Endothelial cell of umbilical vein (primary cell): ENCODE measurements around the gene MYOM3. TPM values are rescaled to one million over a fixed set of nuclear protein-coding genes. Genes with fewer than 3 reads are reported as not detected.

ENCODE experiments used
- BruUV-seq: library from RNA; stranded (reverse); fragments of 400-500 nt; replicated peaks from 2 replicates; lab custom pipeline; 2021; lab: Mats Ljungman, UMichigan
- CTCF ChIA-PET: fragments of 300-600, 350-600 bp; sonication (Branson Sonifier 250); formaldehyde crosslinking; loops from one replicate; lab custom pipeline; 2021; ENCODE audit warnings: antibody characterized with exemption, inconsistent platforms; lab: Charles Lee
- POLR2A ChIA-PET: fragments of 300-600, 350-600 bp; sonication (Branson Sonifier 250); formaldehyde crosslinking; loops from one replicate; lab custom pipeline; 2021; ENCODE audit warnings: antibody characterized with exemption, inconsistent platforms; lab: Charles Lee
- DNase-seq: peaks from one replicate; pipeline ENCODE4 v3.0.0-alpha.2; 2011; ENCODE audit warnings: low read depth, low spot score
- FAIRE-seq: peaks from 2 replicates; lab custom pipeline; 2011; peaks lifted over from hg19 to GRCh38; lab: Jason Lieb, UNC
- H2AFZ ChIP-seq: 2 replicates; pipeline ENCODE4 v1.6.0; 2012; ENCODE audit warnings: low read depth, low read length, control low read depth, inconsistent platforms
- H3K27ac ChIP-seq: 2 replicates; pipeline ENCODE4 v1.5.1; 2011; ENCODE audit warnings: low read depth, mild to moderate bottlenecking, control low read depth, low read length, moderate library complexity; ENCODE audit not compliant: insufficient read depth
- H3K27me3 ChIP-seq, 2 experiments: 2 replicates each; pipeline versions ENCODE4 v1.6.0 to v1.6.1; 2011; ENCODE audit warnings: low read length in 2 of 2, mixed read lengths in 1 of 2; ENCODE audit not compliant: control insufficient read depth in 2 of 2, insufficient read depth in 2 of 2
- H3K36me3 ChIP-seq, 2 experiments: 2 replicates in 1 of 2; 3 replicates in 1 of 2; pipeline ENCODE4 v1.5.1; 2011; ENCODE audit warnings: low read length in 2 of 2, mild to moderate bottlenecking in 1 of 2, moderate library complexity in 1 of 2; ENCODE audit not compliant: control insufficient read depth in 2 of 2, insufficient read depth in 2 of 2; ENCODE audit errors: extremely low read depth in 1 of 2
- H3K4me1 ChIP-seq: 3 replicates; pipeline ENCODE4 v1.5.1; 2011; ENCODE audit warnings: mild to moderate bottlenecking, low read length; ENCODE audit not compliant: control insufficient read depth, insufficient read depth; ENCODE audit errors: extremely low read depth
- H3K4me2 ChIP-seq: 2 replicates; pipeline ENCODE4 v1.6.1; 2011; ENCODE audit warnings: low read length, control low read depth, mixed read lengths; ENCODE audit not compliant: insufficient read depth
- H3K4me3 ChIP-seq, 3 experiments: fragments of 200-600 bp in 1 of 3; sonication (generic), shearing (Covaris generic) in 1 of 3; replicated peaks in 1 of 3; 2 replicates each; pipeline ENCODE4 v1.5.1; 2011 to 2016; ENCODE audit warnings: control low read depth in 3 of 3, low read length in 3 of 3, mild to moderate bottlenecking in 2 of 3, inconsistent platforms in 1 of 3, low read depth in 1 of 3, moderate library complexity in 1 of 3; ENCODE audit not compliant: insufficient read depth in 1 of 3
- H3K79me2 ChIP-seq: 2 replicates; pipeline ENCODE4 v1.6.0; 2012; ENCODE audit warnings: low read length, inconsistent platforms; ENCODE audit not compliant: control insufficient read depth, insufficient read depth
- H3K9ac ChIP-seq: replicated peaks from 2 replicates; pipeline ENCODE3; 2011; ENCODE audit warnings: low read length, control low read depth; ENCODE audit not compliant: insufficient read depth; ENCODE audit errors: extremely low read depth
- H3K9me1 ChIP-seq: replicated peaks from 3 replicates; pipeline ENCODE4 v1.6.0; 2011; ENCODE audit warnings: mild to moderate bottlenecking, low read length; ENCODE audit not compliant: control insufficient read depth, insufficient read depth; ENCODE audit errors: extremely low read depth
- H3K9me3 ChIP-seq: replicated peaks from 2 replicates; pipeline ENCODE4 v1.5.1; 2012; ENCODE audit warnings: low read length, inconsistent platforms; ENCODE audit not compliant: control insufficient read depth, insufficient read depth
- H4K20me1 ChIP-seq: replicated peaks from 2 replicates; pipeline ENCODE3; 2011; ENCODE audit warnings: mild to moderate bottlenecking, low read length; ENCODE audit not compliant: control insufficient read depth, insufficient read depth; ENCODE audit errors: extremely low read depth
- CTCF ChIP-seq, 2 donors: IDR thresholded peaks; 1 replicate in 1 of 2; 2 replicates in 1 of 2; pipeline ENCODE4 v1.5.1; 2011; ENCODE audit warnings: low read length in 2 of 2, mild to moderate bottlenecking in 2 of 2, moderate library complexity in 2 of 2, control low read depth in 1 of 2, inconsistent platforms in 1 of 2, low read depth in 1 of 2; ENCODE audit not compliant: insufficient read depth in 1 of 2; ENCODE audit errors: extremely low read depth in 1 of 2
- EZH2 ChIP-seq: IDR thresholded peaks from 2 replicates; pipeline ENCODE4 v1.6.1; 2012; ENCODE audit warnings: borderline replicate concordance, low read depth, mild to moderate bottlenecking, moderate library complexity, low read length, inconsistent platforms; ENCODE audit not compliant: severe bottlenecking
- GATA2 ChIP-seq: IDR thresholded peaks from 2 replicates; pipeline ENCODE4 v1.7.0; 2011; ENCODE audit warnings: low read depth, mild to moderate bottlenecking, moderate library complexity, mixed read lengths, low read length; ENCODE audit not compliant: insufficient read length, insufficient read depth
- JUN ChIP-seq: IDR thresholded peaks from 2 replicates; pipeline ENCODE4 v1.6.1; 2011; ENCODE audit warnings: borderline replicate concordance, low read depth; ENCODE audit not compliant: insufficient read length, insufficient read depth
- MYC ChIP-seq: IDR thresholded peaks from one replicate; pipeline ENCODE4 v1.6.1; 2011; ENCODE audit warnings: mild to moderate bottlenecking, low read depth, low read length
- POLR2AphosphoS5 ChIP-seq: IDR thresholded peaks from 2 replicates; pipeline ENCODE4 v1.6.1; 2012; ENCODE audit warnings: low read depth, mild to moderate bottlenecking, control low read depth, low read length, moderate library complexity; ENCODE audit not compliant: insufficient read depth
- dilution Hi-C: fragments of 300-500 bp; cut with MboI; formaldehyde crosslinking; loops from one replicate; pipeline ENCODE4 v1.15.0; 2019; ENCODE audit warnings: low sequenced_read_pairs; ENCODE audit not compliant: extremely low pct_ligation_motif_present
- intact Hi-C: fragments of 100-400 bp; cut with micrococcal nuclease; formaldehyde crosslinking; loops from one replicate; pipeline ENCODE4 v1.10.0; 2022
- polyA plus RNA-seq, 4 experiments: library from polyadenylated mRNA; depleted of rRNA in 3 of 4; stranded (reverse) in 3 of 4; unstranded in 1 of 4; fragments of >200 nt; gene quantifications; 2 replicates each; pipeline versions ENCODE4 v1.2.1 to v1.2.3, GENCODE V29; 2011 to 2012; ENCODE audit warnings: missing spikeins in 1 of 4
- total RNA-seq: library from RNA; stranded (reverse); gene quantifications from 2 replicates; pipeline ENCODE4 v1.2.3, GENCODE V29; 2021

The MYOM3 gene
- total and polyA plus RNA-seq, 2 donors (not counting 3 experiments of a cell fraction or from before 2014, with no cell fraction given) = 0.11 to 0.40 TPM

GRCh38 chr1:24113641-24114033 is 1.7 kb upstream of the MYOM3 start:
- POLR2A ChIA-PET = no interaction called here
- Histone ChIP-seq H3K4me2 (no peak overlapping the region), H3K27ac (no peak overlapping the region), H3K4me1 (peaks cover 17% of the 10 kb centered on the region), H3K27me3 (peaks cover 0 to 2% of the 10 kb centered on the region in 2 experiments), H3K36me3 (no peaks in the 10 kb centered on the region), H3K9me1 (no peaks in the 10 kb centered on the region), H3K9ac (no peak overlapping the region), H4K20me1 (no peaks in the 10 kb centered on the region), H3K79me2 (no peaks in the 10 kb centered on the region), H2AFZ (no peak overlapping the region), H3K9me3 (no peaks in the 10 kb centered on the region), H3K4me3 (no peak overlapping the region)
- no peak for TF ChIP-seq EZH2
- no peak for TF ChIP-seq JUN
- TF ChIP-seq MYC = no peak
- no peak for TF ChIP-seq GATA2
- TF ChIP-seq CTCF (IDR thresholded peaks at IDR 0.05; ENCODE audit: extremely low read depth in 1 of 2, insufficient read depth in 1 of 2, low read depth in 1 of 2, low read length in 2 of 2) = no peak
- no peak for TF ChIP-seq POLR2AphosphoS5
- FAIRE-seq (no peak), DNase-seq (no peak)
- CTCF ChIA-PET = interaction anchor here (3.0 kb wide), 1 partner anchor 42 kb away, joined by 45 read pairs; no protein-coding TSS in a partner anchor
- intact Hi-C loops = loop anchor here (5.0 kb wide), 1 partner anchor 156 kb away; the partner anchor contains the start of gene PNRC2
- dilution Hi-C loops = no loop called here
- no TSS peak for BruUV-seq
